ENCODE results near the gene SORCS2.
A peak's percentile ranks its signal among the peaks of the same experiment; 100 is the strongest.

The SORCS2 gene

GRCh38 chr4:7192252-7193029 lies at the start of gene SORCS2:
Gene SORCS2 (plus strand): TSS chr4:7192538.
- DNase-seq (ENCODE audit: low read depth): no peak
- TF ChIP-seq, protein P1, sequence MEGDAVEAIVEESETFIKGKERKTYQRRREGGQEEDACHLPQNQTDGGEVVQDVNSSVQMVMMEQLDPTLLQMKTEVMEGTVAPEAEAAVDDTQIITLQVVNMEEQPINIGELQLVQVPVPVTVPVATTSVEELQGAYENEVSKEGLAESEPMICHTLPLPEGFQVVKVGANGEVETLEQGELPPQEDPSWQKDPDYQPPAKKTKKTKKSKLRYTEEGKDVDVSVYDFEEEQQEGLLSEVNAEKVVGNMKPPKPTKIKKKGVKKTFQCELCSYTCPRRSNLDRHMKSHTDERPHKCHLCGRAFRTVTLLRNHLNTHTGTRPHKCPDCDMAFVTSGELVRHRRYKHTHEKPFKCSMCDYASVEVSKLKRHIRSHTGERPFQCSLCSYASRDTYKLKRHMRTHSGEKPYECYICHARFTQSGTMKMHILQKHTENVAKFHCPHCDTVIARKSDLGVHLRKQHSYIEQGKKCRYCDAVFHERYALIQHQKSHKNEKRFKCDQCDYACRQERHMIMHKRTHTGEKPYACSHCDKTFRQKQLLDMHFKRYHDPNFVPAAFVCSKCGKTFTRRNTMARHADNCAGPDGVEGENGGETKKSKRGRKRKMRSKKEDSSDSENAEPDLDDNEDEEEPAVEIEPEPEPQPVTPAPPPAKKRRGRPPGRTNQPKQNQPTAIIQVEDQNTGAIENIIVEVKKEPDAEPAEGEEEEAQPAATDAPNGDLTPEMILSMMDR (IDR thresholded peaks at IDR 0.05; ENCODE audit: control insufficient read depth, insufficient read depth, low read depth, low read length, missing control alignments): peak; percentile 29
- peak within 1 kb of the TSS; percentile 65 for H3K4me3 ChIP-seq (ENCODE audit: control insufficient read depth, low read depth, low read length)

- no peak overlapping the region for H3K4me3 ChIP-seq (ENCODE audit: control insufficient read depth, low read depth, low read length)
- TF ChIP-seq, protein P1 (IDR thresholded peaks at IDR 0.05; ENCODE audit: control insufficient read depth, insufficient read depth, low read depth, low read length, missing control alignments): no peak
- DNase-seq (ENCODE audit: low read depth): no peak
Observed at GRCh38 chr4:7144374-7145290, 47.7 kb upstream of the SORCS2 start.

DNA sequence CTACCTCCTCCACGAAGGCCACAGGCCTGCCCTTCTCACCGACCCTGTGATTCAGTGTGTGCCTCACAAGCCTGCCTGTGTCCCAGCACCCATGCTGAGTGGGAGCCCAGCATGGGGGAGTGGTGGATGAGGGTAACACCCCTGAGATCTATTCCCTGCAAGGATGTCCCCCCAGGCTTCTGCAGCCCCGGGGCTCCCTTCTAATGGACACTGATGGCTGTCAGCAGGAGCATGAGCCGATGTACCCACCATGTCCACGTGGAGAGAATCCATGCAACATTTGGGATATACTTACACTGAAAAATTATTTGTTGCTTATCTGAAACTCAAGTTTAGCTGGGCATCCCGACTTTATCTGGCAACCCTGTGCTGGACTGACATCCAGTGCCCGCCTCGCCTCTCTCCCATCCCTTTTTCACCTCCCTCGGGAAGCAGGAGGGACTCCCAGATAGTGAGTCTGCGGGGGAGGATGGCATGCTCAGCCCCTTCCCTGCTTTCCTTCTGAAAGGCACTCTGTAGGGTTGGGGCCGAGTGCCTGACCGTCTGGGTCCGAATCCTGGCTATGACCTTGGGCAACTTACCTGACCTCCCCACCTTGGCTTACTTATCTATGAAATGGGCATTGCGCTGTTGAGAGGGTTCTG lies 46.9 kb upstream of the SORCS2 start:
- TF ChIP-seq, protein P1 (IDR thresholded peaks at IDR 0.05; ENCODE audit: control insufficient read depth, insufficient read depth, low read depth, low read length, missing control alignments): no peak
- no peak for DNase-seq (ENCODE audit: low read depth)
- no peak overlapping the region for H3K4me3 ChIP-seq (ENCODE audit: control insufficient read depth, low read depth, low read length)

GRCh38 chr4:7146059-7146785 lies 46.1 kb upstream of the SORCS2 start:
- no peak for DNase-seq (ENCODE audit: low read depth)
- TF ChIP-seq, protein P1 (IDR thresholded peaks at IDR 0.05; ENCODE audit: control insufficient read depth, insufficient read depth, low read depth, low read length, missing control alignments): no peak
- H3K4me3 ChIP-seq (ENCODE audit: control insufficient read depth, low read depth, low read length): no peak overlapping the region

DNA sequence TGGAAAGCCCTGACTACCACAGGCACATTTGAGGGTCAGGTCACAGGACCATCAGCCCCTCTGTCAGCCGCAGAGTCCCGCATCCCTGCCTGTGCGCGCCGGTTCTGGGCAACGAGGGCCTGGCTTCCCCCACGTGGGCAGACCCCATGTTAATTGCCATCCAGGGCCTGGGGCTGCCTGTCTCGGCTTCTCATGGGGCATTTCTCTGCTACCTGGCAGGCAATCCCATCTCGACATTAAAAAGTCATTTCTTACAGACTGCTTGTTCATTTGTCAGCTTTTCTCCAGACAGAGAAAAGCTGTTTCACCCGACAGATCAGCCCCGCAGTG lies 45.6 kb upstream of the SORCS2 start:
- no peak overlapping the region for H3K4me3 ChIP-seq (ENCODE audit: control insufficient read depth, low read depth, low read length)
- TF ChIP-seq, protein P1 (IDR thresholded peaks at IDR 0.05; ENCODE audit: control insufficient read depth, insufficient read depth, low read depth, low read length, missing control alignments): no peak
- no peak for DNase-seq (ENCODE audit: low read depth)

GRCh38 chr4:7147261-7147660 lies 45.1 kb upstream of the SORCS2 start:
- no peak overlapping the region for H3K4me3 ChIP-seq (ENCODE audit: control insufficient read depth, low read depth, low read length)
- TF ChIP-seq, protein P1 (IDR thresholded peaks at IDR 0.05; ENCODE audit: control insufficient read depth, insufficient read depth, low read depth, low read length, missing control alignments): no peak
- DNase-seq (ENCODE audit: low read depth): no peak
